ENCODE measurements around the gene USP17L11. TPM values are rescaled to one million over a fixed set of nuclear protein-coding genes. Genes with fewer than 3 reads are reported as not detected.
"Not testable (repeated sequence)": the region's sequence is repeated elsewhere in the genome, so short reads cannot be mapped to it uniquely, and the experiment has no call there.

The USP17L11 gene
- total RNA-seq, 3 donors from 2014 or later = not detected

GRCh38 chr4:9257824-9258223 lies 42.6 kb downstream of the USP17L11 start, which contains the start of gene USP17L20:
Gene USP17L20, plus strand, starts transcription at chr4:9258124. Its CDS starts 0 bp downstream, at chr4:9258124.
- DNase-seq (ENCODE audit: low spot score in 2 of 2); H3K27ac ChIP-seq; intact Hi-C loops (cut with DNase I; ENCODE audit: low total_unique reads); H3K4me1 ChIP-seq; H3K27me3 ChIP-seq; H3K4me3 ChIP-seq; H3K36me3 ChIP-seq; H3K9me3 ChIP-seq: not testable (repeated sequence)

DNA sequence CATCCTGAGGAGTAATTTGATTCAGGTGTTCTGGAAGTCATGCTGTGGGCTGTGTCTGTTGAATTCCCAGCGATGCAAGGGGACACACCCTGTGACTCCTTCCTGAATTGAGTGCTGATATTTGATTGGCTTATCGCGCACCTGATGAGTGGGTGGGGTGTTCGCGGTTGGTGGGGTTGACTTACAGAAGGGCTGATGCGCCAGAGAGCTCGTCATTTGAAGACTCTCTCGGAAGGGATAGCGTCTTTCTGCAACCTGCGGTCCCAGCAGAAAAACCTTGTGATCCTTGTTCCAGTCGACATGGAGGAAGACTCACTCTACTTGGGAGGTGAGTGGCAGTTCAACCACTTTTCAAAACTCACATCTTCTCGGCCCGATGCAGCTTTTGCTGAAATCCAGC lies 47.4 kb downstream of the USP17L11 start, which contains the start of gene USP17L21:
Gene USP17L21 (plus strand): TSS at position 301 of the 400 bp plus-strand sequence. CDS start 0 bp downstream, at position 301.
- H3K36me3 ChIP-seq; H3K4me3 ChIP-seq; H3K4me1 ChIP-seq; intact Hi-C loops (cut with DNase I; ENCODE audit: low total_unique reads); DNase-seq (ENCODE audit: low spot score in 2 of 2); H3K9me3 ChIP-seq; H3K27me3 ChIP-seq; H3K27ac ChIP-seq: not testable (repeated sequence)

Other genes with a start within 250 kb of the USP17L11 start
- not detected for gene FAM90A26, start 45.0 kb upstream of the USP17L11 start, total RNA-seq
- not detected for gene USP17L10, start 4.7 kb upstream of the USP17L11 start, total RNA-seq
- not detected for gene USP17L12, start 4.7 kb downstream of the USP17L11 start, total RNA-seq
- gene USP17L13, start 9.5 kb downstream of the USP17L11 start, total RNA-seq = not detected
- gene USP17L15, start 19.0 kb downstream of the USP17L11 start, total RNA-seq = not detected
- gene USP17L17, start 28.5 kb downstream of the USP17L11 start, total RNA-seq = not detected
- gene USP17L18, start 33.2 kb downstream of the USP17L11 start, total RNA-seq = not detected
- gene USP17L19, start 38.0 kb downstream of the USP17L11 start, total RNA-seq = not detected
- not detected for gene USP17L20, start 42.7 kb downstream of the USP17L11 start, total RNA-seq
- gene USP17L21, start 47.5 kb downstream of the USP17L11 start, total RNA-seq = not detected
- not detected for gene USP17L22, start 52.2 kb downstream of the USP17L11 start, total RNA-seq
- gene USP17L24, start 109.8 kb downstream of the USP17L11 start, total RNA-seq = not detected
- gene USP17L25, start 114.5 kb downstream of the USP17L11 start, total RNA-seq = not detected
- gene USP17L26, start 119.3 kb downstream of the USP17L11 start, total RNA-seq = not detected
- gene USP17L5, start 124.0 kb downstream of the USP17L11 start, total RNA-seq = not detected
- not detected for gene USP17L27, start 128.7 kb downstream of the USP17L11 start, total RNA-seq
- not detected for gene USP17L28, start 133.5 kb downstream of the USP17L11 start, total RNA-seq
- not detected for gene USP17L29, start 138.2 kb downstream of the USP17L11 start, total RNA-seq
- not detected for gene USP17L30, start 147.7 kb downstream of the USP17L11 start, total RNA-seq
- gene DEFB131A, start 229.0 kb downstream of the USP17L11 start, total RNA-seq = not detected

Measured in breast epithelium (tissue), 4 donors.